ENCODE results near the gene REG3G. TPM values are rescaled to one million over a fixed set of nuclear protein-coding genes. Genes with fewer than 3 reads are reported as not detected.
A peak's percentile ranks its signal among the peaks of the same experiment; 100 is the strongest.

The REG3G gene
- total and polyA plus RNA-seq, 2 of the 13 experiments (the other 11 are each of a cell fraction or from before 2014, with no cell fraction given), result not detected

GRCh38 chr2:78978340-78978739, 47.2 kb upstream of the REG3G start:
- DNase-seq (ENCODE audit: low spot score) (no peak), FAIRE-seq (no peak), ATAC-seq (no peak)
- H3K9me3 ChIP-seq (ENCODE audit: low read length), result no peaks in the 10 kb centered on the region
- H4K20me1 ChIP-seq (ENCODE audit: insufficient read depth, low read length), result no peaks in the 10 kb centered on the region; the same call in 1 of the 2 replicates
- in situ Hi-C loops (cut with HindIII; ENCODE audit: extremely low pct_ligation_motif_present, low pct_unique_long_range_greater_than_20kb) (loop anchor here (5.0 to 25.0 kb wide), 2 partner anchors 306 to 616 kb away; no protein-coding TSS in a partner anchor), intact Hi-C loops (cut with micrococcal nuclease; ENCODE audit: unreplicated experiment) (no loop called here)
- no peak overlapping the region for H2AFZ ChIP-seq (ENCODE audit: low read length)
- no peaks in the 10 kb centered on the region for H3K4me1 ChIP-seq (ENCODE audit: insufficient read depth, low read length)
- TF ChIP-seq ZFP90 (CRISPR knock-in tag; IDR thresholded peaks at IDR 0.05; ENCODE audit: borderline replicate concordance), result no peak
- TF ChIP-seq TRAFD1 (CRISPR knock-in tag; IDR thresholded peaks at IDR 0.05; ENCODE audit: borderline replicate concordance), result no peak
- TF ChIP-seq ZNF773 (CRISPR knock-in tag; IDR thresholded peaks at IDR 0.05; ENCODE audit: borderline replicate concordance), result no peak
- H3K4me2 ChIP-seq (ENCODE audit: low read depth, low read length), result no peak overlapping the region
- CTCF ChIA-PET (ENCODE audit: low intra/inter-chr PET ratio, low total read pairs), result interaction anchor here (3.1 kb wide), 1 partner anchor 306 kb away, joined by 40 read pairs; no protein-coding TSS in a partner anchor
- H3K79me2 ChIP-seq (ENCODE audit: insufficient read depth, low read length), result no peaks in the 10 kb centered on the region
- H3K4me3 ChIP-seq (replicated peaks in 1 of 3; ENCODE audit: insufficient read depth in 1 of 3, low read depth in 2 of 3, low read length in 3 of 3), result no peak overlapping the region
- BruUV-seq (replicated peaks), result no TSS peak
- H3K27me3 ChIP-seq (ENCODE audit: control insufficient read depth in 1 of 2, insufficient read depth in 2 of 2, low read length in 2 of 2), result no peaks in the 10 kb centered on the region
- H3K9ac ChIP-seq (ENCODE audit: insufficient read depth, low read depth, low read length), result no peak overlapping the region
- H3K36me3 ChIP-seq (replicated peaks in 1 of 2; ENCODE audit: control insufficient read depth in 1 of 2, insufficient read depth in 2 of 2, low read length in 2 of 2), result no peaks in the 10 kb centered on the region
- no peak overlapping the region for H3K27ac ChIP-seq (ENCODE audit: extremely low read length, insufficient read depth, low read length)
- POLR2A ChIA-PET, result no interaction called here

- in situ Hi-C loops (cut with HindIII; ENCODE audit: extremely low pct_ligation_motif_present, low pct_unique_long_range_greater_than_20kb), result loop anchor here (5.0 to 25.0 kb wide), 2 partner anchors 307 to 617 kb away; no protein-coding TSS in a partner anchor
- FAIRE-seq, result peak; percentile 90
- Histone ChIP-seq H2AFZ (ENCODE audit: low read length) (no peak overlapping the region), H3K36me3 (replicated peaks in 1 of 2; ENCODE audit: control insufficient read depth in 1 of 2, insufficient read depth in 2 of 2, low read length in 2 of 2) (no peaks in the 10 kb centered on the region), H3K4me2 (ENCODE audit: low read depth, low read length) (no peak overlapping the region), H3K9ac (ENCODE audit: insufficient read depth, low read depth, low read length) (no peak overlapping the region), H3K4me3 (replicated peaks in 1 of 3; ENCODE audit: insufficient read depth in 1 of 3, low read depth in 2 of 3, low read length in 3 of 3) (no peak overlapping the region), H3K79me2 (ENCODE audit: insufficient read depth, low read length) (no peaks in the 10 kb centered on the region), H4K20me1 (ENCODE audit: insufficient read depth, low read length) (no peaks in the 10 kb centered on the region), H3K4me1 (ENCODE audit: insufficient read depth, low read length) (no peaks in the 10 kb centered on the region), H3K9me3 (ENCODE audit: low read length) (no peaks in the 10 kb centered on the region), H3K27me3 (ENCODE audit: control insufficient read depth in 1 of 2, insufficient read depth in 2 of 2, low read length in 2 of 2) (no peaks in the 10 kb centered on the region), H3K27ac (ENCODE audit: extremely low read length, insufficient read depth, low read length) (no peak overlapping the region)
- BruUV-seq (replicated peaks), result no TSS peak
- peak; percentile 53 for DNase-seq (ENCODE audit: low spot score)
- POLR2A ChIA-PET, result no interaction called here
- WGBS (ENCODE audit: low lambda C conversion rate), result 8% methylated on average over 9 of the region's 9 CpGs
- intact Hi-C loops (cut with micrococcal nuclease; ENCODE audit: unreplicated experiment), result loop anchor here (1.0 kb wide), 1 partner anchor 306 kb away; no protein-coding TSS in a partner anchor
- ATAC-seq, result peak; percentile 95
- CTCF ChIA-PET (ENCODE audit: low intra/inter-chr PET ratio, low total read pairs), result interaction anchor here (3.1 kb wide), 1 partner anchor 307 kb away, joined by 40 read pairs; no protein-coding TSS in a partner anchor
- no peak for TF ChIP-seq ZUFSP (CRISPR knock-in tag; IDR thresholded peaks at IDR 0.05; ENCODE audit: borderline replicate concordance)
- no peak for TF ChIP-seq ZBTB7A (CRISPR knock-in tag; IDR thresholded peaks at IDR 0.05)
- TF ChIP-seq HMGXB4 (CRISPR knock-in tag; IDR thresholded peaks at IDR 0.05; ENCODE audit: borderline replicate concordance in 1 of 2, low read depth in 1 of 2), result peak in 1 of 2 experiments; percentile 24; a peak in 1 of 4 replicates
- no peak for TF ChIP-seq KMT2A (CRISPR knock-in tag; IDR thresholded peaks at IDR 0.05)
- no peak for TF ChIP-seq FOXK1 (CRISPR knock-in tag; IDR thresholded peaks at IDR 0.05; ENCODE audit: borderline replicate concordance, low read depth)
- TF ChIP-seq ZNF547 (CRISPR knock-in tag; IDR thresholded peaks at IDR 0.05), result no peak
- no peak for TF ChIP-seq MED1 (CRISPR knock-in tag; IDR thresholded peaks at IDR 0.05)
- TF ChIP-seq IRF2 (CRISPR knock-in tag; IDR thresholded peaks at IDR 0.05), result 0 out of 2 replicates have a peak, but pooled peaks have one; percentile 45
Measured at GRCh38 chr2:78979380-78980151, 45.9 kb upstream of the REG3G start.

Measured in HepG2 (cell line).